Left kidney (tissue), 2 donors: ENCODE measurements around the gene PBX1. TPM values are rescaled to one million over a fixed set of nuclear protein-coding genes. Genes with fewer than 3 reads are reported as not detected.

Experiments used
- DNase-seq: peaks from one replicate; pipeline ENCODE4 v3.0.0-alpha.2; 2013
- polyA plus RNA-seq: library from polyadenylated mRNA; unstranded; fragments of 120-200 nt; gene quantifications from one replicate; pipeline ENCODE4 v1.2.1, GENCODE V29; 2013; ENCODE audit not compliant: insufficient read length

The PBX1 gene
- polyA plus RNA-seq, 1 donor = 172 TPM

DNA sequence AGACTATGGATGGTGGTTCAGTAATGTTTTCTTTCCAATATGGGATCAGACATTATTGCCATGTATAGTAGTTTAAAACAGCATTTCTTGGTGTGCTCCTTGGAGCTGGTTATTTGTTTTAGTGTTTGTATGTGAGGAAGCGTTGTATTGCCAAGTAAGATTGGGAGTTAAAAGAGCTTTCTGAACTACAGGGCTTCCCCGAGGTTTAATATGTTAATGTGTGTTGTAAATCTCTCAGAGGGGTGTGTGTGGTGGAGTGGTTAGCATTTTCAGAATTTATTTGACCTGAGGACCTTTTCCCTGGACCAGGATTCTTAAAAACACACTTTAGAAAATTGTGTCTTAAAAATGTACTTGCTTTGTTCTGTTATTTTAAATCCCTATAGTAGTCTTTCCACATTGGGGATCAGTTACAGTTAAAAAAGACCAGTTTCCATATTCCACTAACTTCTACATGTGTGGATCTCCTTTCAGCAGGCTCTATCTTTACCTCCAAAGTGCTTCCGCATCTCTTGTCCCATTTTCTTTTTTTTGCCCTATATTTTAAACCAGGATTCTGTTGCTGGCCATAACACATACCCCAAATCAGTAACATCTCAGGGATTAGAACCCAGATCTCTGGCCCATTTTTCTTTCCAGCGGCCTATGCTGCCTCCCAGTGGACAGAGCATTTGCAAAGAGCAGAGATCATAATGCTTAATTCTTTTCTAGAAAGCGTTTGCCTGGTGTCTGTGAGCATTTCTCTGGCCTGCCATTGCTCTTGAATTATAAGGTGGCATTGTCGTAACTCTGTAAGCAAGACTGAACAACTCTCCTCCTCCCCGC, 58.6 kb downstream of the PBX1 start:
- DNase-seq = no peak

- no peak for DNase-seq
Measured at GRCh38 chr1:164618202-164618564, 59.2 kb downstream of the PBX1 start.

- no peak for DNase-seq
Measured at GRCh38 chr1:164619006-164619784, 60.2 kb downstream of the PBX1 start.

GRCh38 chr1:164622068-164622845, 63.3 kb downstream of the PBX1 start:
- DNase-seq = no peak

DNA sequence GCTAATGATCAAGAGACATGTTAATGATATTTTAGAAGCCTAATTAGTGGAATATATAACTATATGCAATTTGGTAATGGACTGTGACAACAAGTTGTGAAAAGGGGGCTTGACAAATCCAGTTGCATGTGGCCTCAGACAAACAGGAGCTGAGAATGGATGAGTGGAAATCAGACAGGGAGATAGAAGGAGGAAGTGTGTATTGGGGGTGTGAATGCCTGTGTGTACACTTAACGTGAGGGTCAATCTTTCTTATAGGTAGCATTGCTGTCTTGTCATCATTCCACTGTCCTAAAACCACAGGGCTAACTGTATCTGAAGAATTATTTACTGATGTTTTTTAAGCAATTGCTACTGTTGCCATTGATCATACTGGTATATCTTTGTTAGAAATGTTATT, 64.8 kb downstream of the PBX1 start:
- DNase-seq = no peak

- no peak for DNase-seq
Measured at GRCh38 chr1:164624400-164624799, 65.4 kb downstream of the PBX1 start.

GRCh38 chr1:164625004-164625617, 66.1 kb downstream of the PBX1 start:
- no peak for DNase-seq

DNA sequence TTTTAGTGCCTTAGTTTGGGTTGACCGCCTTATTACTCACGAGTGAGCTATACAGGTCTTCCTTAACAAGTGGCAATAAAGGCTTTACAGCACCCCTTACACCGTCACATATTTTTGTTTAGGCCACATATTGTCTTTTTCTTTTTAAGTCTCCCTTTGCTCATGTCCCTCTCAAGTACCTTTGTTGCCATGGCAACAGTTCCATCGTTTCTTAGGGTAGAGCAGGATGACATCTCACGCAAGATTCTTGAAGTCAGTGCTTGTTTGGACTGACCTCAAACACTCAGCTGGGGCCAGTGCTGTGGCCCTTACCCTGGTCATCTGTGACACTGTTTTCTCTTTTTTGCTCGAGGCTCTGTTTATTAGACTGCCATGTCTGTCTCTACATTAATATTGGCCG, 69.8 kb downstream of the PBX1 start:
- DNase-seq = no peak

GRCh38 chr1:164629971-164630370, 71.0 kb downstream of the PBX1 start:
- DNase-seq = no peak

GRCh38 chr1:164630626-164631396, 71.8 kb downstream of the PBX1 start:
- no peak for DNase-seq

DNA sequence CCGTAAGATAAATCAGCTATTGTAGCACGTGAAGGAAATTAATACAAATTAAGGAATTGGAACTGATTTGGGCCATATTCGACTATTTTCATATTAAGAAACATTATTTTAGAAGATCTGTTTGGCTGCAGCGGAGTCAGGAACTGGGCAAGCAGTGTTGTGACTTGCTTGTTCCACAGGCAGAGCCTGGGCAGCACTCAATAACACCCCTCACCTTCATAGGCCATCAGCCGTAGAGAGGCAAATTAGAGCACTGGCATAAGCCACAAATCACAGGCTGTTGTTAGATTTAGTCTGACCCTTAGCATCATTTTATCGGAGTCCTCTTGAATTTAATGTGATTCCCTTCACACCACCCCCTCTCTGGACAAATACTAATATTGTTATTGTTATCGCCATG, 72.8 kb downstream of the PBX1 start:
- no peak for DNase-seq

DNA sequence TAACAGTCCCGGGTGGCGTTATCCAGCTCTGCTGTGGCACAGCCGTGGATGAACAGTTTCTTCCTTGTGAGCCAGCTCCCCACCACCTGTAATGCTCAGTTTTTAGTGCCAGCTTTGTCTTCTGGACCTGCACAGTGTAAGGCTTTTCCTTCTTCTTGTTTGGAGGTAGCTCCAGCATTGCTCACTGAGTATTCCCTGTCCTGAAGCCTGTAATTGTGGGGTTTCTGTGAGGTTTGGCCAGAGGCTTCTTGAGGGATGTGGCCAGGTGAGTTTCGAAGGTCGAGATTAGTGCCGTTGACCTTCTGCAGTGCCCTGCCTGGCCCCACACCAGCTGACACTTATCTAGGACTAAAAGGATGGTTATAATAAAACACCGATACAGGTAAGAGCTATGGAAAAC, 75.0 kb downstream of the PBX1 start:
- DNase-seq = no peak

- no peak for DNase-seq
Measured at GRCh38 chr1:164635059-164635802, 76.2 kb downstream of the PBX1 start.

DNA sequence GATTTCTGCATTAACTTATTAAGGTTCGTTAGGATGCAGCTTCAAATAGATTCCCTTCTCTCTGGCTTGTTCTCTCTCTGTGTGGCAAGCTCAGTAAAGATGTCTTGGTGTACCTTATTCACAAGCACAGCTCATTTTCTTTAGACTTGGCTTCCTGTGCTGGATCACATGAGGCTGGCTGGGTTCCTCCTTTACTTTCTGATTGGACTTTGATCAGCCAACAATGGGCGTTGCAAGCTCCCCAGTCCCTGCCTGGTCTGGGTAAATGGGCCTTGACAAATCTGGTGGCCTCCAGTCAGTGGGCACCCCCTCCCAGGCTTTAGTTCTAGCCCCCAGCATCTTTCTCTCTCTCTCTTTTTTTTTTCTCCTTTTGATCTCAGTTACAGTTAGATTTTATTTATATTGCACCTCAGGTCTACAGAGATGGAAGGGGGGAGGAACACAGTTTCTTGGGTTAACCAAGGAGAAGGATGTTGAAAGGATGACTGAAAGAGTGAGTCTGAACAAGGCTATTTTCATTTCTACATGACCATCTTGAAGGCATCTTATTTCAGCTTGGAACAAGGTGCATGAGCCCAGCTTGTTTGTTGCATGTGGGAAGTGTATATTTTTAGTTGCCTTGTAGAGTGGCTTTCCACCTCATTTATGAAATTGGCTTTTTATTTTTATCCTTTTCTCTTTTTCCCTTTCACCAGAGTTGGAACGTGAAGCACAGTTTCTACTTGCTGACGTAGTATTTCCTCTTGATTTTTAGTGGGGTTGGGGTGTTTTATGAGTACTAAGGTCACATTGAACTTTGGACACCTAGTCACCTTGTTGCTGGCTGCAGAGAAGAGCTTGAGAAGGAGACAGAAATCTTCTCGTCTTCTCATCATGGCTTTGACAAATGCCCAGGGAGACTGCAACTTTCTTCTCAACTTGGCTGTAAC, 77.1 kb downstream of the PBX1 start:
- DNase-seq = no peak

- DNase-seq = peak; percentile 53
Measured at GRCh38 chr1:164636757-164637156, 77.8 kb downstream of the PBX1 start.

GRCh38 chr1:164637461-164638375, 78.7 kb downstream of the PBX1 start:
- no peak for DNase-seq

GRCh38 chr1:164638492-164639202, 79.7 kb downstream of the PBX1 start:
- DNase-seq = no peak
